ENCODE results near the gene TNIP3. TPM values are rescaled to one million over a fixed set of nuclear protein-coding genes. Genes with fewer than 3 reads are reported as not detected.

Gene TNIP3
- total RNA-seq, 1 donor from 2014 or later, result not detected

GRCh38 chr4:121144021-121144420, 20.1 kb downstream of the TNIP3 start:
- DNase-seq, result no peak
- intact Hi-C loops (cut with micrococcal nuclease), result no loop called here
- ATAC-seq, result no peak

GRCh38 chr4:121143131-121143530, 21.0 kb downstream of the TNIP3 start:
- ATAC-seq, result no peak
- DNase-seq, result no peak
- intact Hi-C loops (cut with micrococcal nuclease), result no loop called here

DNA sequence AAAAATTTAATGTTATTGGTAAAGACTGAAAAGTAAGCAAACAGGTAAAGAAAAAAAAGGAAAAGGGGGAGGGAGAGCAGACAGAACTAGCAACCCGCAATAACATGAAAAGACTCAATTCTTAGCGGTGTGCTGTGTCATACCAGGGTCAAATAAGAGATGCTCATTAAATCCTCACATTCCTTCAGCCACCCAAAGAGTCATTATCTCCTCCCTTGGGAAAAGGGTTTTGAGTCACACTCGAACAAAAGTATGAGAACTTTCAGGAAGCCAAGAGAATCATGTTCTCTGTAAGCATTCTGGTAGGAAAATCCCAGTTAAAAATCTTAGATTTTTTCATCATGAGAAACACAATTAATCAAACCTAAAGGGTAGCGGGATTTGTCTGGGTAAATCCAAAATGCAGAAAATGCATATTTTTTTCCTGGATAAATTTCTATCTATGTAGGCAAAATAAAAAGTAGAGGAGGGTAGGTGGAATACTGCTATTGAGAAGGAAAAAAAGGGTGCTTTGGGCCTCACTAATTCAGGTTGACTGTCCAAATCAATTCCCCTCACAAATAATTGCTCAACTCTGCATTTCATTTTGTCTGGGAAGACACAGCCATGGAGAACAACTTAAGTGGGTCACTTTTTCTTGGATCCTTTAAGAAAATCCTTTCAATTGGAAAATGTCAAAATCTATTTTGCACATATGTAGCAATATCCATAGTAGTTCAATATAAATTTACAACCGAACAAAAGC, 23.2 kb downstream of the TNIP3 start:
- DNase-seq (no peak), ATAC-seq (no peak)
- intact Hi-C loops (cut with micrococcal nuclease), result no loop called here

DNA sequence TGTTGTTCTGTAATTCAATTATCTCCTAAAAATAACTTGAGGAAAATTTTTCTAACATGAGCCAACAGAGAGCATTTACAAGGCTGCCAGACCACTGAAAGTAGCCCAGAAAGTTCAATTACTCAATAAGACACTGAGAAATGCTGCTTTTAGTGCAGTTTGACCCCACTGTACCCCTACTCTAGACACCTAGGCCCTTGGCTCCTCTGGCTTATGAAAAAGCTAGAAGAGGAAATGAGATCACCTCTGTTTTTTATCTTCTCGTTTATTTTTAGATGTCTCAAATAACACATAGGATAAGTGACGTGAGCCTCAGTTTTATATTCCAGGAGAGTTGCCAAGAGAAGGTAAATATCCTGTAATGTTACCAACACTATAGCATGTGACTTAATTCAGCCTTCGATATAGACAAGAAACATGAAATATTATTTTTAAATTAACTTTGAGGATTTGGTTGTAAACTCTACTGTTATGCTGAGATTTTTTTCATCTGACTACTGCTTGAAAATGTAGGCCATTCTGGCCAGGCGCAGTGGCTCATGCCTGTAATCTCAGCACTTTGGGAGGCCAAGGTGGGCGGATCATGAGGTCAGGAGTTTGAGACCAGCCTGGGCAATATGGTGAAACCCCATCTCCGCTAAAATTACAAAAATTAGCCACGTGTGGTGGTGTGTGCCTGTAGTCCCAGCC, 24.4 kb downstream of the TNIP3 start:
- intact Hi-C loops (cut with micrococcal nuclease), result no loop called here
- no peak for ATAC-seq
- no peak for DNase-seq

DNA sequence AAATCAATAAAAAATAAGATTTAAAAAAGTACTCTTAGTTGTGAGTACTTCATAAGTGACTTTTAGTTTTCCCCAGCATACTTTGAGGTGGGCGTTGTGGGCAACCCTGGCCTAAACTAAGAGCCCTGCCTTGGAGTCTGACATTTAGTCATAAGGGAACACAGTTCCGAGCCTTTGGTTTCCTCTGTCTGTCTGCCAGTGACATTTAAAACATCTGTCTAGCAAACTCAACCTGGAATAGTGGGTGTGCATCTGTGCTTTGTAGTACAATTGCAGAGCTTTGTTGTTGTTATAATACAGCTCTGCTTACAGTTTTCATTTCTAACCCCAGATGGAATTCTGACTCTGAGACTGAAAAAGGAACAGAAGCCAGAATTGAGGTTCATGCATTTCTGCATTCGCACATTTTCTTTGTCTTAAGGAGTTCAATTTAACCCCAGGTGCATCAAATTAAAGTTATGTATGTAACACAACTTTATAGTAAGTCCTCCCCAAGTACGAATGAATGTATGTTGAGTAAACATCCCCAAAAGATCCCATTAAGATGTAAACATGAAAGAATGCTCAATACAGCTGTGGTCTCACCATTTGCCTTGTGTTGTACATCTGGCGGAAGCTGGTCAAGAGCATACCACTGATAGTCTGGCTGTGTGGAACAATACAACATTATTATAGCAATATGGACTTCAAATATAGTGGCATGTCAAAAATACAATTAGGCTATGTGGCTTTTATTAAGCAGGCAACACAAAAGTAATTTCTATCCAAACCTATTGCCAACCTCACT, 25.9 kb downstream of the TNIP3 start:
- intact Hi-C loops (cut with micrococcal nuclease), result no loop called here
- ATAC-seq (no peak), DNase-seq (no peak)

GRCh38 chr4:121130326-121130660, 33.8 kb downstream of the TNIP3 start:
- ATAC-seq (no peak), DNase-seq (no peak)
- intact Hi-C loops (cut with micrococcal nuclease), result no loop called here

GRCh38 chr4:121129606-121130325, 34.4 kb downstream of the TNIP3 start:
- intact Hi-C loops (cut with micrococcal nuclease), result no loop called here
- DNase-seq, result no peak
- ATAC-seq, result no peak

- intact Hi-C loops (cut with micrococcal nuclease), result no loop called here
- ATAC-seq, result no peak
- no peak for DNase-seq
Measured at GRCh38 chr4:121127100-121127499, 37.0 kb downstream of the TNIP3 start.

DNA sequence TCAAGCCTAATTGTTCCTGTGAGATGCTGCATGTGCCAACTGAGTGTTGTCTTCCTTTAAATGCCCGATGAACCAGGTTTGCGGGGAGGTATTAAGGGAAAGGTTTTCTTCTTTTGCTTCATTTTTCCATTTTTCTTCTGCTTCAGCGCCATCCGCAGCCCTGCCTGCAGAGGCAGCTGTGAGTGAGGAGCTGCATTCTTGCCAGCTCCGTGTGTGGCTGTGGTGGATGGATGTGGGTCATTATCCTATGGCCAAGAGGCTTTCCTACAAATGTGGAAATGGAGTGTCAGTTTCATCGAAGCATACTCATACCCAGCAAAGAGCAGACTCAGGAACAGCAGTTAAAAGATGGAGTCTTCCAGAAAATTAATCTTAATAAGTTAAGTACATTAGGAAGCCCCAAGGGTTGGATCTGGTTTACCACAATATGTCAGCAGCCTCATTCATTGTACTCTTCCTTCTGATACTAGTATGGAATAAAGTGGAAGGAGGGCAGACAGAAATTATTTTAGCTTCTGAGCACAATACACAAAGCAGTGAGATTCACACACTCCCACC, 37.6 kb downstream of the TNIP3 start:
- ATAC-seq (no peak), DNase-seq (no peak)
- intact Hi-C loops (cut with micrococcal nuclease), result no loop called here

DNA sequence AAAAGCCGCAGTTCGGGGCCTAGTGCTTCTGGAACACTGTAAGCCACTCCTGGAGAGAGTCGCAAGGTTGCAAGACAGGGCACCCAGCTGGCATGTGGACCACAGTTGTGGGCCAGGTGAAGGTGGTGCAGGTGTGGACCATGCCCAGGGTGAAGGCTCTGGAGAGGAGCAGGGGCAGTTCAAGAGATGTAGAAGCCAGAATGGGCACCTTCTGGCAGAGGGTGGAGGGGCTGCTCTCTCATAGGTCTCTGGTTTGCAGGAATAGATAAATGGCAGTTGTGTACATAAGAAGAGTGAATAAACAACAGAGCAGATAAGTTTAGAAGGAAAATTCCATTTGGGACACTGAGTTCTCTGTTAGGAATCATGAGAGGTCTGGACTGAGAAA, 38.6 kb downstream of the TNIP3 start:
- intact Hi-C loops (cut with micrococcal nuclease), result no loop called here
- no peak for ATAC-seq
- no peak for DNase-seq

DNA sequence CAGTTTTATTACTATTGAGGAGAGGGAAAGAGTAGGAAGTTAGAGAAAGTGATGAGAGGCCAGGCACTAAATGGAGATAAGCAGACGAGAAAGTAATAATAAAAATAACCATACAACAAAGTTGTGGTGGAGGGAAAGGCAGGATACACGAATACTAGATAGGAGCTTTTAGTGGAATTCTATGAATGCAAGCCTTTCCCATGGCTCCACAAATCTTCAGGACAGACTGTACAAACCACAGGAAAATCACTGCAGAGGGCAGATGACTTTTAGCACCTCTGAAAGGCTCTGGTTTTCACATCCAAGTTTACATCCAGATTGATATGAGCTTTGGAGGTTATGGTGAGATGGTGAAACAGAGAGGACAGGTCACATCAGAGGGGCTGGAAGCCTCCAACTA, 41.5 kb downstream of the TNIP3 start:
- no peak for DNase-seq
- intact Hi-C loops (cut with micrococcal nuclease), result no loop called here
- ATAC-seq, result no peak

GRCh38 chr4:121119715-121120114, 44.4 kb downstream of the TNIP3 start:
- intact Hi-C loops (cut with micrococcal nuclease), result no loop called here
- DNase-seq, result no peak
- ATAC-seq, result no peak

DNA sequence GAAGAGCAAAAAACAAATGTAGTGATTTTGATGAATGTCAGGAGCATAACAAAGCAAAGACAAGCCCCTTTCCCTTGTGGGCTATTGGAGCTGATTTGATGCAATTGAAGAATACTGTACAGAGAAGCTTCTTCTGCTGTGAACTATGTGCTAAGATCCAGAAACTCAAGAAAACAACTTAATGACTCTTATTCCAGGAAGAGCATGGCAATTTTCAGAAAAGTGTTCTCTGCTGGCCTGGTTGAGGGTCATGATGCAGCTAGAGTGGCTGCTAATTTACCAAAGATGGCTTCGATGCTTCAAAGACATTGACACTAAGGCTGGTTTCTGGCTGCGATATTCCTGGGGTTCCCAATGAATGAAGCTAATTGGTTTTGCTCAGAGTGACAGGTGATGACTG, 45.8 kb downstream of the TNIP3 start:
- DNase-seq (no peak), ATAC-seq (no peak)
- intact Hi-C loops (cut with micrococcal nuclease), result no loop called here

DNA sequence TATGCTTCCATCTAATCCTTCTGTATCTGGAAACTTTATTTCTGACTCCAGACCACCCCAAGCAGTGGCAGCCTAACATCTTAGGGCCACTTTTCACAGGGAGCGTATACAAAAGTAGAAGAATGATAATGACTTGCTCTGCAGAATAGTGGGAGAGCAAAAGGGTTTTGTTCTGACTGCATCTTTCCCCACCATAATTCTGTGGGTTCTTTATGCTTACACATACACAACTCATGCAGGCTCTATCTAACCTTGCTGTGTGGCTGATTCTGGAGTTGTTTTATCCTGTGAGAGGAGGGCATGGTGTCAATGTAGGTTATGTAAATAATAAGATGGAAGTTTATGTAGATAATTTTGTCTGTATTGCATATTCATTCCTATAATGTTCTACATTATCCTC, 49.4 kb downstream of the TNIP3 start:
- no peak for DNase-seq
- intact Hi-C loops (cut with micrococcal nuclease), result no loop called here
- no peak for ATAC-seq

DNA sequence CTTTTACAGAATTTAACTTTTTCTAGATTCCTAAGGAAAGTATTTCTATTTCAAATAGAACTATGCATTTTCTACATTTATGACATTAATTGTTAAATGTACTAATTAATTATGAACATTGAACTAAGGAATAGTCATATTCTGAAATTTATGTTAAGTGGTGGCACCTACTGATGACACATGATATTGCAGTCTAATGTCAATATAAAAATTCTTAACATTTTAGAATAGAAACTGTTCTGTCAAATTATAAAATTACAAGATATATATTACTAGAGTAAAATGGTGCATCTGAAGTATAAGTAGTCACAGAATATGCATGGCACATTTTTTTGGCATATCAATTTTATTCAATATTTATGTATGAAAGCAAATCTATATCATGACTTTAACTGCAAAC, 51.6 kb downstream of the TNIP3 start:
- ATAC-seq, result no peak
- intact Hi-C loops (cut with micrococcal nuclease), result no loop called here
- DNase-seq, result no peak

DNA sequence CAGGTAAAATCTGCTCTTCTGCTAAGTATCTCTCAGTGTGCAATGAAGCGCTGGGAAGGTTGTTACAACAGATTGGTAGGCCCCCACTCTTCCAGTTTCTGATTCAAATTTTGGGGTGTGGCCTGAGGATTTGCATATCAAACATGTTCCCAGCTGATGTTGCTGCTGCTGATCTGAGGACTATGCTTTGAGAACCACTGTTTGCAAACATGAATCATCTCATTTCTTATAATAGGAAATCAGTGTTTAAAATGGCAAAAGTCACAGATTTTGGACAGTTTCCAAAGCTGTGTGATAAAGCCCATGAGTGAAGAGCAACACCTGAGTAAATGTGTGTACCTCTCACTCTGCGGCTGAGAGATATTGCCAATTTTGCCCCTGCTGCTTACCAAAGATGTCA, 55.6 kb downstream of the TNIP3 start:
- ATAC-seq (no peak), DNase-seq (no peak)
- intact Hi-C loops (cut with micrococcal nuclease), result no loop called here

DNA sequence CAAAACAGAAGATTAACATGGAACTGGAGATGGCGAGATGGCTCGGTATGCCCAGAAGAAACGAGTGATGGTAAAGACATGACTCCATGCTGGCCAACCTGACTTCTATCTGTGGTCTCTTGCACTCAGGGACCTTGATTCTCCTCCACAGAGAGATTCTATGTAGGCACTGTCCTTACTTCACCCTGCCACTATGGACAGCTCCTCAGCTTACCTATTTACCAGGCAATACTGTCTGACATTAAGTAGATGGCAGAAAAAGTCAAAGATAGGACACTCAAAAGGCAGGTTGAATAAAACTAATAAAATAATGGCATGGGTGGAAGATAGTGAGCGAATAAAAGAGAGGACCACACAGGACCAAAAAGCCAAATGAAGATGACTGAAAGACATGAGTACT, 56.6 kb downstream of the TNIP3 start:
- DNase-seq, result no peak
- intact Hi-C loops (cut with micrococcal nuclease), result no loop called here
- no peak for ATAC-seq

DNA sequence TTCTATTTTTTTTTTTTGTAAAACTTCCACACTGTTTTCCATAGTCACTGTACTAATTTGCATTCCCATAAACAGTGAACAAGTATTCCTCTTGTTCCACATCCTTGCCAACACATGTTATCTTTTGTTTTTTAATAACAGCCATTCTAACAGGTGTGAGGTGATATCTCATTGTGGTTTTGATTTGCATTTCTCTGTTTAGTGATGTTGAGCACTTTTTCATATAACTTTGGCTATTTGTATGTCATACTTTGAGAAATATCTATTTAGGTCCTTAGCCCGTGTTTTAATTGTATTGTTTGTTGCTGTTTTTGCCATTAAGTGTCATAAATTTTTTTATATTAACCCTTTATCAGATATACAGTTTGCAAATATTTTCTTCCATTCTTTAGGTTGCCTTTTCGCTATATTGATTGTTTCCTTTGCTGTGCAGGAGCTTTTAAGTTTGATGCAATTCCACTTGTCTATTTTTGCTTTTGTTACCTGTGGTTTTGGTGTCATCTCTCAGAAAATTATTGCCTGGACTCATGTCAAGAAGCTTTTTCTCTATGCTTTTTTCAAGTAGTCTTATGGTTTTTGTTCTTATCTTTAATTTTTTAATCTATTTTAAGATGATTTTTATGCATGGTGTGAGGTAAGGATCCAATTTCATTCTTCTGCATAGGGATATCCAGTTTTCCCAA, 63.9 kb downstream of the TNIP3 start:
- ATAC-seq (no peak), DNase-seq (no peak)
- intact Hi-C loops (cut with micrococcal nuclease), result no loop called here

DNA sequence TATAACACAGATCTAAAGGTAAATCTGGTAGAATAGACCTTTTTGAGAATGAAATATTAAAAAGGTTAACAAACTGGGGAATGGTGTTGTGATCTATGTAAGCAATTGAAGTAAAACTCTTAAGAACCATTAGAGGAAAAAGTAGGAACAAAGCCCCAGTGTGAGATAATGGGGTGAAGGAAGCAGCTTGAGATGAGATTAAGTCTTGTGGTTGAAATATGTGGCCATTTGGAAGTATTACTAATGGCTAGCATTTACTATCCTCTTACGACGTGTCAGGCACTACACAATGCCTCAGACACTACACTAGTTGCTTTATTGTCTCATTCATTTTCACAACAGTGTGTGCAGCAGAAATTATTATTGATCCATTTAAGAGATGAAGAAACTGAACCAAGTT, 65.9 kb downstream of the TNIP3 start:
- no peak for DNase-seq
- intact Hi-C loops (cut with micrococcal nuclease), result loop anchor here (5.0 kb wide), 1 partner anchor 381 kb away; no protein-coding TSS in a partner anchor
- no peak for ATAC-seq
